KOPT-K1 (cell line): ENCODE results near the gene ZNF805.
"Not testable (repeated sequence)": the region's sequence is repeated elsewhere in the genome, so short reads cannot be mapped to it uniquely, and the experiment has no call there.

Experiments used
- H3K27ac ChIP-seq: fragments of 200-600 bp; sonication (generic); 2 replicates; pipeline ENCODE4 v1.5.1; 2016; ENCODE audit warnings: antibody characterized with exemption, mild to moderate bottlenecking, low read depth, low read length; ENCODE audit not compliant: poor library complexity, severe bottlenecking
- H3K36me3 ChIP-seq: fragments of 200-600 bp; sonication (generic); 2 replicates; pipeline ENCODE4 v1.5.1; 2017; ENCODE audit warnings: antibody characterized with exemption, mild to moderate bottlenecking, low read length, moderate library complexity; ENCODE audit not compliant: insufficient read depth
- H3K9me3 ChIP-seq: fragments of 200-600 bp; sonication (generic); 2 replicates; pipeline ENCODE4 v1.5.1; 2017; ENCODE audit warnings: antibody characterized with exemption, low read length, mild to moderate bottlenecking; ENCODE audit not compliant: insufficient read depth, poor library complexity, severe bottlenecking

The ZNF805 gene

DNA sequence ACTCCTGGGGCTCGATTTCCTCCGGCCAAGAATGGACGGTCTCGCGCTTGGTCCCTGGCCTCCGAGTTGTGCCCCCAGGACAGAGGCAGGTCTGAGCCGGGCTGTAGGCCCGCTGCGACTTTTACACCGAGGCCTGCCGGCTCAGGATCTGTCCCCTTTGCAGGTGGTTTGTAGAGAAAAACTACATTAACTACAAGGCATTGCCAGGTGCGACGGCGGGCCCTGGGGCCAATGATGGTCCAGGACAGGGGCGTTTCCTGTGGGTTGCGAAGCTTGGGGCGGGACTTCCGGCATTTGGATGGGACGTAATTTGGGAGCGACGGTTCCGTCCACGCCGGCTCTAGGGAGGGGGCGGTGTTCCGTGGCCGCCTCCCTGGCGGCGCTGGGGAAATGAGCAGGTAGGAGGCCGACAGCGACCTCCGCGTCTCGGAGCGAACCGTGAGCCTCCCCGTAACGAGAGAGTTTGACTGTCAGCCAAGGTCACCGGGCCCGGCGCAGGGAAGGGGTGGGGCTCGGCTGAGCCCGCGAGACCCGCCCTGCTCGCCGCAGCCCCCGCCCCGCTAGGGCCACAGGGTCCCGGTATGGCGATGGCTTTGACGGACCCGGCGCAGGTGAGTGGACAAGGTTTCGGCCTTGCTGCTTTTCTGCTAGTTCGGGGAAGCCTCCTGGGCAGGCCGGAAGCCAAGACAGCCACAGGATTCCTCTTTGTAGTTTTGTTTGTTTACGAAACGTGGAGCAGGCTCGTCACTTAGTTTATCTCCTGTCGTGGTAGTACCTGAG is at the start of gene ZNF805:
Gene ZNF805, plus strand, starts transcription at position 322 of the 780 bp plus-strand sequence. Its CDS starts 260 bp downstream, at position 582.
- Histone ChIP-seq H3K36me3 (peaks cover 19% of the 10 kb centered on the region), H3K27ac (peak within 1 kb of the TSS; percentile 70), H3K9me3 (no peaks in the 10 kb centered on the region)

DNA sequence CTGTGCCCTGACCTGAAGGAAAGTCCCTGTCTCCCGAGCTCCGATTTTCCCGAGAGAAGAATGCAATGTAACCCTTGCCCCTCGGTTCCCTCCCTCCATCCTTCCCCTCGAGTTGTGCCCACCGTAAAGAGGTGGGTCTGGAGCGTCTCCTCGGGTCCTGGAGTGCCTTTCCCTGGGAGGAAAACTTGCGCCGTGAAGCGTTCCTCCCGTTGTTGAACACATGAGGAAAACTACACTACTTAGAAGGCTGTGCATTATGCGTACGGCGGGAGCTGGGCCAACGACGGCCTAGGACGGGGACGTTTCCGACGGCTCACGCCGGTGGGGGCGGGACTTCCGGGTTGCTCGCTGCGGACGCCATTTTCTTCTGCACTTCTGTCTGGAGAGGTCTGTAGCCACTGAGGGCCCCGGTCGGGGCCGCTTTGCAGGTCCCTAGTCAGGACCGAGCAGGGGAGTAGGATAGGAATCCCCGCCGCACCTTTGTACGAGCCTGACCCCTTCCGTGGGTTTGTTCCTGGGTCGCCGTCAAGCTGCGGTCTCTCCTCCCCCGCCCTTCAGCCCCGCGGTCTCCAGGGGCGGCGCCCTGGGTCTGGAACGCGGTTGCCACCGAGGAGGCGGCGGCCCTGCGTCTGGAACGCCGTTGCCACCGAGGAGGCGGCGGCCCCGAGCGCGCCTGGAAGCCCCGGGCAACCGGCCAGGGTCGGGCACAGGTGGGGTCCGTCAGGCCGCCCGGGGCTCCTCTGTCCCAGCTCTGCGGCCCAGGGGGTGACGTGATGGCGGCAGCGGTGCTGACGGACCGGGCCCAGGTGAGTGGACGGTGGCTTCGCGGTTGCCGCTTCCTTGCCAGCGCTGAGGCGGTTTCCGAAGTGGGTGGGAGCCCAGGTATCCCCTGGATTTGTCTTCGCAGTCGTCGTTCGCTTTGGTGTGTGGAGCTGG is 49.0 kb upstream of the ZNF805 start, which contains the start of gene ZNF264:
Gene ZNF264, plus strand, starts transcription at position 360 of the 936 bp plus-strand sequence. Its CDS starts 414 bp downstream, at position 774.
- peaks cover 45% of the 10 kb centered on the region for H3K9me3 ChIP-seq
- H3K27ac ChIP-seq = peak within 1 kb of the TSS; percentile 71
- peaks cover 38% of the 10 kb centered on the region for H3K36me3 ChIP-seq

DNA sequence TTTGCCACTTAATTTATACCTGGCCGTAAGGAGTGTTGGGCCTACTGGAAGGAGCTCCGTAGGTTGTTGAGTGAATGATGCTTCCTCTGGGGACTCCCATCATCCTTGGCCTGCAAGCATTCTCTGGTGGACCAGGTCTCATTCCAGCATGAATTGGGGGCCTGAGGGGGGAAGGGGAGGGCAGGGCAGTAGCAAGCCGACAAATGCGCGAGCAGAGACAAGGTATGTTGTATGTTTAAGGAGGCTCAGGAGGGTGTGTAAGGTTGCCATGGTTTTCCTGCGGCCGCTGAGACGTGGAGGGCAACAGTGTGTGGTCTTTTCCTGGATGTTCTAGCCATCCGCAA is 48.4 kb upstream of the ZNF805 start:
- peaks cover 45% of the 10 kb centered on the region for H3K36me3 ChIP-seq
- peak overlapping the region; percentile 71 for H3K27ac ChIP-seq

DNA sequence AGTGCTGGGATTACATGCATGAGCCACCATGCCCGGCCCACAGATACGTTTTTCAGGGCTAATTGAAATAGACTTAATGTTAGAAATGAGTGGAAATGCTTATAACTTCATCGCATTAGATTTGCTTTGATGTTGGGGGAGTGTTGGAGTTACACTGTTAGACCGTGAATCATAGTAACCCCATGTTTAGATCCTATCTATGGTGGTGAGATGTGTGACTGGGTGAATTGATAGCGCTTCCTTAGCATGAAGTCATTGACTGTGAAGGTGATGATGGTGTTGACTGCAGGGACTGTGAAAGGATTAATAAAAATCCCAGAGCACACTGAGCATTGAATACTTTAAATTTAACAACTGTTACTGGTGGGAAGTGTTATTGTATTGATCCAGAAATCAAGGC is 47.4 kb upstream of the ZNF805 start:
- no peak overlapping the region for H3K27ac ChIP-seq
- peaks cover 31% of the 10 kb centered on the region for H3K9me3 ChIP-seq
- peaks cover 54% of the 10 kb centered on the region for H3K36me3 ChIP-seq

More for the DNA sequence above, 48.4 kb upstream of the ZNF805 start:
- peaks cover 40% of the 10 kb centered on the region for H3K9me3 ChIP-seq

DNA sequence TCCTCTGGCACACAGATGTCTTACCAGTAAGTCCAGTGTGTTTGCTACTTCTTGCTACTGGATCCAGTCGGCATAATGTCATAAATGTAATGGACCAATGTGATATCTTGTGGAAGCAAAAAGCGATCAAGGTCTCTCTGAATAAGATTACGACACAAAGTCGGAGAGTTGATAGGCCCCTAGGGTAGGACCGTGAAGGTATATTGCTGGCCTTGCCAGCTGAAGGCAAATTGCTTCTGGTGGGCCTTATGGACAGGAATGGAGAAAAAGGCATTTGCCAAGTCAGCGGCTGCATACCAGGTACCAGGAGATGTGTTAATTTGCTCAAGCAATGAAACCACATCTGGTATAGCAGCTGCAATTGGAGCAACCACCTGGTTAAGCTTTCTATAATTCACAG is 42.6 kb upstream of the ZNF805 start:
- not testable (repeated sequence) for H3K27ac ChIP-seq, H3K9me3 ChIP-seq
- H3K36me3 ChIP-seq = peaks cover 96% of the 10 kb centered on the region

DNA sequence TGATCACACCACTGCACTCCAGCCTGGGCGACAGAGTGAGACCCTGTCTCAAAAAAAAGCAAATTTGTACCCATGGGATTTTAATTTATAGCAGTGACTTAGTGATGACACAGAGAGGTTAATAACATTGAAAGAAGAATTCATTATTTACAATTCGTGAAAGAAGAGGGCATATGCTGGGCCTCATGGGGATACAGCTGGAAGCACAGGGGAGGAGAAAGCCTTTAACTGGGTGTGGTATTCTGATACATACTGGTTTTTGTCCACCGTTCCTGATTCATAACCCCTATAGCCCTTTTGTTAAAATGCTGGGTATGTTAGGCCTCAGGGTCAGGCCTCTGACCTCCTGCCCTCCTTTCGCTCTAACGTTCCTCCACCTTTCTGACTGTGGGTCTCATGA is 38.3 kb upstream of the ZNF805 start:
- no peak overlapping the region for H3K27ac ChIP-seq
- H3K9me3 ChIP-seq = no peaks in the 10 kb centered on the region
- H3K36me3 ChIP-seq = peaks cover 92% of the 10 kb centered on the region

DNA sequence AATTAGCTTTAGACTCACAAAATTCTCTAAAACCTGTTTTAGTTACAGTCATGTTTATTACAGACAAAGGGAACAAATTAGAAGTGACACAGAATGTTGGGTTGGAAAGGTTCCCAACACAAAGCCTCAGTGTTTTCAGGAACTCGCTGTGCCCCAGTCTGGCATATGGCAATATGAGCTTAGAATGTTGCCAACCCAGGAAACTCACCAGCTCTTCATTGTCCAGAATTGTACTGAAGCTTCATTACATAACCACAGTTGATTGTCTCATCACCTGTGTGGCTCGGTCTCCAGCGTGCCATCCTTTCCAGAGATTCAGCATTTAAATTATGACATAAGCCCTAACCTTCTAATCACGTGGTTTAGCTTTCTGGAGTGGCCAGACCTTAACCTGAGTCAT is 30.1 kb upstream of the ZNF805 start:
- Histone ChIP-seq H3K27ac (no peak overlapping the region), H3K36me3 (peaks cover 92% of the 10 kb centered on the region), H3K9me3 (no peaks in the 10 kb centered on the region)

DNA sequence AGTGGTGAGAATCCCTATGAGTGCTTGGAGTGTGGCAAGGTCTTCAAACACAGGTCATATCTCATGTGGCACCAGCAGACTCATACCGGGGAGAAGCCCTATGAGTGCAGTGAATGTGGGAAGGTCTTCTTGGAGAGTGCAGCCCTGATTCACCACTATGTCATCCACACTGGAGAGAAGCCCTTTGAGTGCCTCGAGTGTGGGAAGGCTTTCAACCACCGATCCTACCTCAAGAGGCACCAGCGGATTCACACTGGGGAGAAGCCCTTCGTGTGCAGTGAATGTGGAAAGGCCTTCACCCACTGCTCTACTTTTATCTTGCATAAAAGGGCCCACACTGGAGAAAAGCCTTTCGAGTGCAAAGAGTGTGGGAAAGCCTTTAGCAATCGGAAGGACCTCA is 28.3 kb upstream of the ZNF805 start:
- no peak overlapping the region for H3K27ac ChIP-seq
- H3K9me3 ChIP-seq = no peaks in the 10 kb centered on the region
- peaks cover 94% of the 10 kb centered on the region for H3K36me3 ChIP-seq

DNA sequence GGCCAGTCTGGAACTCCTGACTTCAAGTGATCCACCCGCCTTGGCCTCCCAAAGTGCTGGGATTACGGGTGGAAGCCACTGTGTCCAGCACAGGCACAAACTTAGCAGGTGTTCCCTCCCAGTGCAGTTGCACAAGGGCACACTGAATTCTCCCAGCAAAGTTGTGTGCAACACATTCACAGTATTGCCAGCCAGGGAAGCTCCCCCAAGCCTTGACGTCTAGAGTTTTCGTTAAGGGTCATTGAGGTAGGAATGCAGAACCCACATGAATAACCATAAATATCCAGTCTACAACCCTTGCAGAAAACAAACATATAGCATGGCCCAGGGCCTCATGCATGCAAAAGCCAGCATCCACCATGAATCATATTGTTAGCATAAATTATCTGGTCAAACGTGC is 12.9 kb upstream of the ZNF805 start:
- Histone ChIP-seq H3K9me3 (no peaks in the 10 kb centered on the region), H3K27ac (no peak overlapping the region)

DNA sequence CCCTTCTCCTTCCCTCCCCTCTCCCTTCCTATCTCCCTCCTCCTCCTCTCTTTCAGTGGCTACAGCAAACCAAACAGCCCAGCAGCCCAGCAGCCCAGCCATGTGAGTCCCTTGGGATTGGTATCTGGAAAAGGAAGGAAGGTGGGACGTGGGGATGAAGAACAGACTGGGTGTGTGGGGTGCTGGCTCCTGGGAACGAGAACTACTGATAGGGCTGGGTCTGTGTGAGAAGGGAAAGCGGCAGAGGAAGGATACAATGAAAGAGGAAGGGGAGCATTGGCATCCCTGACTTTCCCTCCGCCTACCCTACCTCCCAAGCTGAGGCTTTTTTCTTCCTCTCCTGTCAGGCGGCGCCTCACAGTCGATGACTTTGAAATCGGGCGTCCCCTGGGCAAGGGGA is 8.7 kb upstream of the ZNF805 start:
- Histone ChIP-seq H3K9me3 (no peaks in the 10 kb centered on the region), H3K36me3 (no peaks in the 10 kb centered on the region), H3K27ac (no peak overlapping the region)

More for the DNA sequence above, 12.9 kb upstream of the ZNF805 start:
- H3K36me3 ChIP-seq = no peaks in the 10 kb centered on the region

DNA sequence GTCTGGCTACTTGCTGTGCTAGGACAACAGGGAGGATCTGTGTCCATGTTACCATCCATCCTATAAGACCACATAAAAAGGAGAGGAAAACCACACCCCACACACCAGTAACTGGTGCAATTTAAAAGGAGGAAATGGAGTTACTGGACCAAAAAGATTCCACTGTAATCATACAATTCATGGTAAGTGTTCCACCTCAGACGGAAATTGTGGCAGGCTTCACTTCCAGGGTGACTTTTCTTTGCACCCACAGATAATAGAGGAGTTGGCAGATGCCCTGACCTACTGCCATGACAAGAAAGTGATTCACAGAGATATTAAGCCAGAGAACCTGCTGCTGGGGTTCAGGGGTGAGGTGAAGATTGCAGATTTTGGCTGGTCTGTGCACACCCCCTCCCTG is 7.2 kb upstream of the ZNF805 start:
- no peaks in the 10 kb centered on the region for H3K36me3 ChIP-seq
- H3K27ac ChIP-seq = no peak overlapping the region
- H3K9me3 ChIP-seq = no peaks in the 10 kb centered on the region

DNA sequence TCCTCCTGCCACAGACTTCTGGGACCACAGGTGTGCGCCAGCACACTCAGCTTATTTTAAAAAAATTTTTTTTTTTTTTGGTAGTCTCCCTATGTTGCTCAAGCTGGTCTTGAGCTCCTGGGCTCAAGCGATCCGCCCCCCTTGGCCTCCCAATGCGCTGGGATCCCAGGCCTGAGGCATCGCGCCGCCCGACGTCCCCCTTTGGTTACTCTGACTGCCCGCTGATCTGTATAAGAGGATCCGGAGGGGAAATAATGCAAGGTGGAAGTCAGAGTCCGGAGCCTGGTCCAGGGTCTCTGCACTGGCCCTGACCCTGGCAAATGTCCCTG is 486 bp upstream of the ZNF805 start:
- Histone ChIP-seq H3K36me3 (peaks cover 14% of the 10 kb centered on the region), H3K27ac (peak overlapping the region; percentile 70), H3K9me3 (no peaks in the 10 kb centered on the region)

DNA sequence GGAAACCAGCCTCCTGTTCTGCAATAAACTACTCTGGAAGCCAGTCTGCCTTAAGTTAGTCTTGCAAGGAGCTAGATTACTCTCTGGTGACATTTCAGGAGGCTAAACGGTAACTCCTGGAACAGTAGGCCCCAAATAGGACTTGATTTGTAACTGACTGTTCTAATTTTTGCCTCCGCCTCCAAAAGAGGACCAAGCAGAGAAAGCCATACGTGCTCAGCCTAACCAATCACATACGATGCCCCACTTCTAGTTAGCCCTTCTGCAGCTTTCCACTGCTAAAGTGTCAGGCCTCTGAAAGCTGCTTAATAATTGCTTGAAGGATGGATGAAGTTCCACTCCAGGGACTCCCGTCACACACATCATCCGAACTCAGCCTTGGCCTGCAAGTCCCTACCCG is 744 bp downstream of the ZNF805 start:
- Histone ChIP-seq H3K27ac (peak overlapping the region; percentile 70), H3K9me3 (no peaks in the 10 kb centered on the region), H3K36me3 (peaks cover 26% of the 10 kb centered on the region)

DNA sequence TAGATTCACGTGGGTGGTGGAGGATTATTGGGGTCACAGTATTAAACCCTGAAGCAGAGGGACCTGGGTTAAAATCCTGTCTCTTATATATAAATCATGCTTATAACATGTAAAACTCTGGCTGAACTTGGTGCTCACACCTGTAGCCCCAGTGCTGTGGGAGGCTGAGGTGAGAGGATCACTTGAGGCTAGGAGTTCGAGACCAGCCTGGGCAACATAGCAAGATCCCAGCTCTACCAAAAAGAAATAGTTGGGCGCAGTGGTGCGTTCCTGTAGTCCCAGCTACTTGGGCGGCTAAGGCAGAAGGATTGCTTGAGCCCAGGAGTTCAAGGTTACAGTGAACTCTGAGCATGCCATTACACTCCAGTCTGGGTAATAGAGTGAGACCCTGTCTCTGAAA is 2.4 kb downstream of the ZNF805 start:
- Histone ChIP-seq H3K27ac (no peak overlapping the region), H3K9me3 (no peaks in the 10 kb centered on the region), H3K36me3 (peaks cover 41% of the 10 kb centered on the region)

DNA sequence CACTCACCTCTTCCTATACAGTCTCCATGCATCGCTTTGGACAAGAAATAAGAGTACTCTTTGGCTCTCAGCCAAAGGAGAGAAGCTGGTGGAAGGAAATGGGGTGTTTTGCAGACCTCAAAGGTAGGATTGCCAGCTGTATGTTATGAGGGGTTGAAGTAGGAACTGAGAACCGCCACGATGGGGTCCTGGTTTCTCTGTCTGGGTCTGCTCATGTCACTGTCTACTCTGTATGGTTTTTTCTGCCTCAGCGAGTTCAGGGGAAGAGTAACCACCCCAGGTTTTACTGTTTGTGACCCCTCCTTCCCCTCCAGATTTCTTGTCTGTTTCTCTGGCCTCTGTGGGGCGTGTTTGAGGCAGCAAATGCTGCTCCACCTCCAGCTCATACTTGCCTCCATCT is 4.1 kb downstream of the ZNF805 start:
- Histone ChIP-seq H3K27ac (no peak overlapping the region), H3K36me3 (peaks cover 58% of the 10 kb centered on the region), H3K9me3 (no peaks in the 10 kb centered on the region)
